ENCODE results near the gene CACNB2. TPM values are rescaled to one million over a fixed set of nuclear protein-coding genes. Genes with fewer than 3 reads are reported as not detected.

The CACNB2 gene
- polyA plus RNA-seq, 1 of the 3 experiments (the other 2 are of a cell fraction): 0.74 TPM

DNA sequence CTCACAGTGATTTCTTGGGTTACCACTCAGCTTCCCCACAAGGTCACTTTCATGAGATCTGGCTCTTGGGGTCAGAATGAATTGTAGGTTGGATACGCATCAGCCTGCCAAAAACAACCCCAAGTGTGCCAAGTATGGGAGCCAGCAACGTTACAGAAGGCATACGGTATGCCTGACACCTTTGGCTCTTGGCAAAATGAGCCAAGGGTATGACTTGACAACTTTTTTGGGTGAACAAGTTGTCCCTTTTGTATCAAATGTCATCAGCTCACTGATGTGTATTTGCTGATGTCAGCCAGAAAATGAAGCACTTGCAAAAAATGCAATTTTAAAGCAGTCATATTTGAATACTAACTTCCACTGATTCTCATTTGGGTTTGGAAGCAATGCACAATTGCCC is 168.4 kb downstream of the CACNB2 start:
- Histone ChIP-seq H3K9me3 (no peaks in the 10 kb centered on the region), H3K4me3 (ENCODE audit: low read depth in 2 of 2, low read length in 1 of 2) (no peak overlapping the region), H3K79me2 (ENCODE audit: insufficient read depth) (no peaks in the 10 kb centered on the region), H3K4me2 (no peak overlapping the region), H3K27ac (ENCODE audit: low read depth in 2 of 2, low read length in 1 of 2) (no peak overlapping the region), H3F3A (replicated peaks; ENCODE audit: insufficient read depth) (peaks cover 4% of the 10 kb centered on the region), H3K9me2 (no peaks in the 10 kb centered on the region), H3K27me3 (ENCODE audit: insufficient read depth) (no peaks in the 10 kb centered on the region), H3K36me3 (replicated peaks in 1 of 2; ENCODE audit: control insufficient read depth in 1 of 2, insufficient read depth in 2 of 2, low read length in 1 of 2) (no peaks in the 10 kb centered on the region), H3K4me1 (ENCODE audit: control insufficient read depth in 1 of 2, insufficient read depth in 2 of 2, low read depth in 1 of 2, low read length in 1 of 2) (peaks cover 0 to 6% of the 10 kb centered on the region in 2 experiments; a peak in 2 of 4 replicates), H2AFZ (ENCODE audit: low read depth) (no peak overlapping the region), H4K20me1 (ENCODE audit: insufficient read depth) (no peaks in the 10 kb centered on the region), H3K9ac (no peak overlapping the region)
- WGBS (ENCODE audit: low lambda C conversion rate): 50% methylated on average over 3 of the region's 3 CpGs
- CTCF ChIA-PET: interaction anchor here (0.6 to 0.7 kb wide), 2 partner anchors 11 to 449 kb away, joined by 3 read pairs; no protein-coding TSS in a partner anchor
- TF ChIP-seq MXI1 (IDR thresholded peaks at IDR 0.05; ENCODE audit: low read depth, low read length) (no peak), NRF1 (IDR thresholded peaks at IDR 0.05; ENCODE audit: low read depth, low read length) (no peak), GABPA (IDR thresholded peaks at IDR 0.05; ENCODE audit: low read depth) (no peak), NFIC (IDR thresholded peaks at IDR 0.05; ENCODE audit: borderline replicate concordance) (no peak), TCF12 (IDR thresholded peaks at IDR 0.05) (no peak), TAF1 (IDR thresholded peaks at IDR 0.05; ENCODE audit: borderline replicate concordance, low read depth, low read length) (no peak), YY1 (IDR thresholded peaks at IDR 0.05; ENCODE audit: low read depth) (no peak), TEAD4 (IDR thresholded peaks at IDR 0.05; ENCODE audit: borderline replicate concordance, insufficient read depth) (no peak), GATA2 (CRISPR knock-in tag; IDR thresholded peaks at IDR 0.05) (no peak), EP300 (IDR thresholded peaks at IDR 0.05; ENCODE audit: borderline replicate concordance in 1 of 2, low read depth in 1 of 2, low read length in 1 of 2) (no peak), FOXM1 (IDR thresholded peaks at IDR 0.05; ENCODE audit: low read depth) (no peak), FOXJ3 (CRISPR knock-in tag; IDR thresholded peaks at IDR 0.05) (no peak), SIN3A (IDR thresholded peaks at IDR 0.05; ENCODE audit: borderline replicate concordance, low read depth, low read length) (no peak)
- TF ChIP-seq, protein P1, sequence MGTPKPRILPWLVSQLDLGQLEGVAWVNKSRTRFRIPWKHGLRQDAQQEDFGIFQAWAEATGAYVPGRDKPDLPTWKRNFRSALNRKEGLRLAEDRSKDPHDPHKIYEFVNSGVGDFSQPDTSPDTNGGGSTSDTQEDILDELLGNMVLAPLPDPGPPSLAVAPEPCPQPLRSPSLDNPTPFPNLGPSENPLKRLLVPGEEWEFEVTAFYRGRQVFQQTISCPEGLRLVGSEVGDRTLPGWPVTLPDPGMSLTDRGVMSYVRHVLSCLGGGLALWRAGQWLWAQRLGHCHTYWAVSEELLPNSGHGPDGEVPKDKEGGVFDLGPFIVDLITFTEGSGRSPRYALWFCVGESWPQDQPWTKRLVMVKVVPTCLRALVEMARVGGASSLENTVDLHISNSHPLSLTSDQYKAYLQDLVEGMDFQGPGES (IDR thresholded peaks at IDR 0.05; ENCODE audit: low read depth, low read length): no peak
- TF ChIP-seq, protein P2, sequence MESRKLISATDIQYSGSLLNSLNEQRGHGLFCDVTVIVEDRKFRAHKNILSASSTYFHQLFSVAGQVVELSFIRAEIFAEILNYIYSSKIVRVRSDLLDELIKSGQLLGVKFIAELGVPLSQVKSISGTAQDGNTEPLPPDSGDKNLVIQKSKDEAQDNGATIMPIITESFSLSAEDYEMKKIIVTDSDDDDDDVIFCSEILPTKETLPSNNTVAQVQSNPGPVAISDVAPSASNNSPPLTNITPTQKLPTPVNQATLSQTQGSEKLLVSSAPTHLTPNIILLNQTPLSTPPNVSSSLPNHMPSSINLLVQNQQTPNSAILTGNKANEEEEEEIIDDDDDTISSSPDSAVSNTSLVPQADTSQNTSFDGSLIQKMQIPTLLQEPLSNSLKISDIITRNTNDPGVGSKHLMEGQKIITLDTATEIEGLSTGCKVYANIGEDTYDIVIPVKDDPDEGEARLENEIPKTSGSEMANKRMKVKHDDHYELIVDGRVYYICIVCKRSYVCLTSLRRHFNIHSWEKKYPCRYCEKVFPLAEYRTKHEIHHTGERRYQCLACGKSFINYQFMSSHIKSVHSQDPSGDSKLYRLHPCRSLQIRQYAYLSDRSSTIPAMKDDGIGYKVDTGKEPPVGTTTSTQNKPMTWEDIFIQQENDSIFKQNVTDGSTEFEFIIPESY (IDR thresholded peaks at IDR 0.05; ENCODE audit: borderline replicate concordance, low read depth): no peak
- TF ChIP-seq, protein P3, sequence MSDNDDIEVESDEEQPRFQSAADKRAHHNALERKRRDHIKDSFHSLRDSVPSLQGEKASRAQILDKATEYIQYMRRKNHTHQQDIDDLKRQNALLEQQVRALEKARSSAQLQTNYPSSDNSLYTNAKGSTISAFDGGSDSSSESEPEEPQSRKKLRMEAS (IDR thresholded peaks at IDR 0.05; ENCODE audit: low read depth): no peak
- TF ChIP-seq, protein P4, sequence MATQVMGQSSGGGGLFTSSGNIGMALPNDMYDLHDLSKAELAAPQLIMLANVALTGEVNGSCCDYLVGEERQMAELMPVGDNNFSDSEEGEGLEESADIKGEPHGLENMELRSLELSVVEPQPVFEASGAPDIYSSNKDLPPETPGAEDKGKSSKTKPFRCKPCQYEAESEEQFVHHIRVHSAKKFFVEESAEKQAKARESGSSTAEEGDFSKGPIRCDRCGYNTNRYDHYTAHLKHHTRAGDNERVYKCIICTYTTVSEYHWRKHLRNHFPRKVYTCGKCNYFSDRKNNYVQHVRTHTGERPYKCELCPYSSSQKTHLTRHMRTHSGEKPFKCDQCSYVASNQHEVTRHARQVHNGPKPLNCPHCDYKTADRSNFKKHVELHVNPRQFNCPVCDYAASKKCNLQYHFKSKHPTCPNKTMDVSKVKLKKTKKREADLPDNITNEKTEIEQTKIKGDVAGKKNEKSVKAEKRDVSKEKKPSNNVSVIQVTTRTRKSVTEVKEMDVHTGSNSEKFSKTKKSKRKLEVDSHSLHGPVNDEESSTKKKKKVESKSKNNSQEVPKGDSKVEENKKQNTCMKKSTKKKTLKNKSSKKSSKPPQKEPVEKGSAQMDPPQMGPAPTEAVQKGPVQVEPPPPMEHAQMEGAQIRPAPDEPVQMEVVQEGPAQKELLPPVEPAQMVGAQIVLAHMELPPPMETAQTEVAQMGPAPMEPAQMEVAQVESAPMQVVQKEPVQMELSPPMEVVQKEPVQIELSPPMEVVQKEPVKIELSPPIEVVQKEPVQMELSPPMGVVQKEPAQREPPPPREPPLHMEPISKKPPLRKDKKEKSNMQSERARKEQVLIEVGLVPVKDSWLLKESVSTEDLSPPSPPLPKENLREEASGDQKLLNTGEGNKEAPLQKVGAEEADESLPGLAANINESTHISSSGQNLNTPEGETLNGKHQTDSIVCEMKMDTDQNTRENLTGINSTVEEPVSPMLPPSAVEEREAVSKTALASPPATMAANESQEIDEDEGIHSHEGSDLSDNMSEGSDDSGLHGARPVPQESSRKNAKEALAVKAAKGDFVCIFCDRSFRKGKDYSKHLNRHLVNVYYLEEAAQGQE (IDR thresholded peaks at IDR 0.05; ENCODE audit: low read depth, low read length): no peak
- TF ChIP-seq, protein P5, sequence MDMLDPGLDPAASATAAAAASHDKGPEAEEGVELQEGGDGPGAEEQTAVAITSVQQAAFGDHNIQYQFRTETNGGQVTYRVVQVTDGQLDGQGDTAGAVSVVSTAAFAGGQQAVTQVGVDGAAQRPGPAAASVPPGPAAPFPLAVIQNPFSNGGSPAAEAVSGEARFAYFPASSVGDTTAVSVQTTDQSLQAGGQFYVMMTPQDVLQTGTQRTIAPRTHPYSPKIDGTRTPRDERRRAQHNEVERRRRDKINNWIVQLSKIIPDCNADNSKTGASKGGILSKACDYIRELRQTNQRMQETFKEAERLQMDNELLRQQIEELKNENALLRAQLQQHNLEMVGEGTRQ (IDR thresholded peaks at IDR 0.05; ENCODE audit: borderline replicate concordance, low read depth, low read length): no peak
- POLR2A ChIA-PET: no interaction called here
- DNase-seq: no peak
